WTC11 (cell line): ENCODE results near the gene ZNF750. TPM values are rescaled to one million over a fixed set of nuclear protein-coding genes. Genes with fewer than 3 reads are reported as not detected.

Experiments used
- ATAC-seq: fragments of 200-7000 bp; cut with Tn5 transposase; 2 replicates; pipeline ENCODE4 v1.10.0; 2021; ENCODE audit warnings: mild to moderate bottlenecking, moderate library complexity
- CTCF ChIA-PET: fragments of 300-600 bp; sonication (Branson Sonifier 250); formaldehyde crosslinking; loops from one replicate; lab custom pipeline; 2021; ENCODE audit warnings: antibody characterized with exemption; lab: Charles Lee
- POLR2A ChIA-PET: fragments of 350-600 bp; sonication (Branson Sonifier 250); formaldehyde crosslinking; loops from one replicate; lab custom pipeline; 2021; ENCODE audit warnings: antibody characterized with exemption; lab: Charles Lee
- DNase-seq: peaks from one replicate; pipeline ENCODE4 v3.0.0; 2021; ENCODE audit warnings: low spot score
- H3K27ac Mint-ChIP-seq: 2 replicates; pipeline ENCODE4 v1.8.0; 2021; ENCODE audit warnings: mixed read lengths
- H3K27me3 Mint-ChIP-seq: 2 replicates; pipeline ENCODE4 v1.8.0; 2021; ENCODE audit warnings: low read depth, mild to moderate bottlenecking, moderate library complexity, mixed read lengths
- H3K36me3 Mint-ChIP-seq: 2 replicates; pipeline ENCODE4 v1.8.0; 2021; ENCODE audit warnings: mixed read lengths
- H3K4me1 Mint-ChIP-seq: 2 replicates; pipeline ENCODE4 v1.8.0; 2022; ENCODE audit warnings: mixed read lengths
- H3K4me3 Mint-ChIP-seq: 2 replicates; pipeline ENCODE4 v1.8.0; 2021; ENCODE audit warnings: mild to moderate bottlenecking, moderate library complexity, mixed read lengths
- H3K9me3 Mint-ChIP-seq: 2 replicates; pipeline ENCODE4 v1.8.0; 2021; ENCODE audit warnings: mixed read lengths
- ATF1 ChIP-seq: sonication (generic); formaldehyde crosslinking; IDR thresholded peaks from 2 replicates; pipeline ENCODE4 v1.8.1; 2023; ENCODE audit warnings: mild to moderate bottlenecking, moderate library complexity, missing genetic modification reagents
- EMX1 ChIP-seq: fragments of 250-450 bp; sonication (Bioruptor Pico); IDR thresholded peaks from 2 replicates; pipeline ENCODE4 v1.8.0; 2021; ENCODE audit warnings: mild to moderate bottlenecking
- GRHL2 ChIP-seq: fragments of 250-450 bp; sonication (Bioruptor Pico); IDR thresholded peaks from 2 replicates; pipeline ENCODE4 v1.8.0; 2022; ENCODE audit warnings: mild to moderate bottlenecking, moderate library complexity; ENCODE audit not compliant: insufficient replicate concordance, severe bottlenecking
- JUN ChIP-seq: sonication (generic); formaldehyde crosslinking; IDR thresholded peaks from 2 replicates; pipeline ENCODE4 v1.8.0; 2023; ENCODE audit warnings: mild to moderate bottlenecking, missing genetic modification reagents
- MXD4 ChIP-seq: fragments of 250-450 bp; sonication (Bioruptor Pico); IDR thresholded peaks from 2 replicates; pipeline ENCODE4 v1.8.0; 2021; ENCODE audit warnings: mild to moderate bottlenecking, moderate library complexity, borderline replicate concordance
- MYBL2 ChIP-seq: sonication (generic); formaldehyde crosslinking; IDR thresholded peaks from 2 replicates; pipeline ENCODE4 v1.8.1; 2023; ENCODE audit warnings: mild to moderate bottlenecking, moderate library complexity, missing genetic modification reagents
- NFATC4 ChIP-seq: fragments of 250-450 bp; sonication (Bioruptor Pico); IDR thresholded peaks from 2 replicates; pipeline ENCODE4 v1.9.0; 2021; ENCODE audit warnings: mild to moderate bottlenecking
- NFYB ChIP-seq: sonication (generic); formaldehyde crosslinking; conservative IDR thresholded peaks from 2 replicates; pipeline ENCODE4 v1.8.0; 2022; ENCODE audit warnings: low read depth, missing genetic modification reagents
- PRRX2 ChIP-seq: fragments of 250-450 bp; sonication (Bioruptor Pico); IDR thresholded peaks from 2 replicates; pipeline ENCODE4 v1.8.0; 2021; ENCODE audit warnings: mild to moderate bottlenecking
- RELA ChIP-seq: sonication (generic); formaldehyde crosslinking; IDR thresholded peaks from 2 replicates; pipeline ENCODE4 v1.8.1; 2022; ENCODE audit warnings: missing genetic modification reagents, mild to moderate bottlenecking, borderline replicate concordance
- RORB ChIP-seq: fragments of 250-450 bp; sonication (Bioruptor Pico); IDR thresholded peaks from 2 replicates; pipeline ENCODE4 v1.9.0; 2021; ENCODE audit warnings: mild to moderate bottlenecking
- SMAD3 ChIP-seq: sonication (generic); formaldehyde crosslinking; IDR thresholded peaks from 2 replicates; pipeline ENCODE4 v1.8.0; 2022; ENCODE audit warnings: missing genetic modification reagents, mild to moderate bottlenecking, borderline replicate concordance
- ZNF121 ChIP-seq: sonication (generic); formaldehyde crosslinking; IDR thresholded peaks from 2 replicates; pipeline ENCODE4 v1.8.0; 2023; ENCODE audit warnings: missing genetic modification reagents
- ZNF232 ChIP-seq: sonication (generic); formaldehyde crosslinking; IDR thresholded peaks from 2 replicates; pipeline ENCODE4 v1.8.0; 2022; ENCODE audit warnings: mild to moderate bottlenecking, missing genetic modification reagents
- ZNF263 ChIP-seq: sonication (generic); formaldehyde crosslinking; IDR thresholded peaks from 2 replicates; pipeline ENCODE4 v1.8.1; 2022; ENCODE audit warnings: low read depth, mild to moderate bottlenecking, moderate library complexity, missing genetic modification reagents
- ZNF416 ChIP-seq: fragments of 250-450 bp; sonication (Bioruptor Pico); IDR thresholded peaks from 2 replicates; pipeline ENCODE4 v1.9.0; 2021; ENCODE audit warnings: mild to moderate bottlenecking, inconsistent platforms
- total RNA-seq: library from RNA; stranded (reverse); gene quantifications from 3 replicates; pipeline ENCODE4 v1.2.3, GENCODE V29; 2021
- TF ChIP-seq, protein P1 (sequence below): sonication (generic); formaldehyde crosslinking; IDR thresholded peaks from 2 replicates; pipeline ENCODE4 v1.8.0; 2023; ENCODE audit warnings: mild to moderate bottlenecking, missing genetic modification reagents
- TF ChIP-seq, protein P2 (sequence below): sonication (generic); formaldehyde crosslinking; IDR thresholded peaks from 2 replicates; pipeline ENCODE4 v1.8.0; 2022; ENCODE audit warnings: missing genetic modification reagents
- TF ChIP-seq, protein P3 (sequence below): sonication (generic); formaldehyde crosslinking; IDR thresholded peaks from 2 replicates; pipeline ENCODE4 v1.8.1; 2022; ENCODE audit warnings: mild to moderate bottlenecking, missing genetic modification reagents, moderate library complexity, borderline replicate concordance
- TF ChIP-seq, protein P4 (sequence below): fragments of 250-450 bp; sonication (Bioruptor Pico); IDR thresholded peaks from 2 replicates; pipeline ENCODE4 v1.8.0; 2021; ENCODE audit warnings: mild to moderate bottlenecking
- TF ChIP-seq, protein P5 (sequence below): sonication (generic); formaldehyde crosslinking; IDR thresholded peaks from 2 replicates; pipeline ENCODE4 v1.8.0; 2023; ENCODE audit warnings: missing genetic modification reagents, mild to moderate bottlenecking, borderline replicate concordance

Gene ZNF750
- total RNA-seq, 1 experiment from 2014 or later: 0.04 TPM

DNA sequence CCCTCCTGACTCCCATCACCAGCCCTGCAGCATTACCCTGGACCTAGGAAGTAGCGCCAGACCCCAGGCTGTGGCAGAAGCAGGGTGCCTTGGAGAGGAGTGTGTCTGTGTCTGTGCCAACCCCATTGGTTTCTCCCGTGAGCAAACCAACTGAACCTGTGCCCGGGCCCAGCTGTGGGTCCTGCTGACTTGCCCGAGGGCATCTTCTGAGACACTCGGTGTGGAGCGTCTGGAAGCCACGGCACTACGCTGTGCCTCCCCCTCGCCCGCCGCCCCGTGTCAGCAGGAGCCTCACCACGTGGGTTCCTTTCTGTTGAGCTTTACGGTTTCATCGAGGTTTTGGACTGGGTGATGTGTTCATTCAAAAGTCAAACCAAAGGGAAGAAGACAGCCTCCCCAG, 27.8 kb downstream of the ZNF750 start:
- H3K4me1 Mint-ChIP-seq: no peaks in the 10 kb centered on the region
- ATAC-seq: no peak
- ChIA-PET POLR2A (no interaction called here), CTCF (no interaction called here)
- no peak for TF ChIP-seq ZNF263
- no peak for TF ChIP-seq RORB (CRISPR knock-in tag)
- TF ChIP-seq ATF1 (CRISPR knock-in tag): no peak
- TF ChIP-seq, protein P1, sequence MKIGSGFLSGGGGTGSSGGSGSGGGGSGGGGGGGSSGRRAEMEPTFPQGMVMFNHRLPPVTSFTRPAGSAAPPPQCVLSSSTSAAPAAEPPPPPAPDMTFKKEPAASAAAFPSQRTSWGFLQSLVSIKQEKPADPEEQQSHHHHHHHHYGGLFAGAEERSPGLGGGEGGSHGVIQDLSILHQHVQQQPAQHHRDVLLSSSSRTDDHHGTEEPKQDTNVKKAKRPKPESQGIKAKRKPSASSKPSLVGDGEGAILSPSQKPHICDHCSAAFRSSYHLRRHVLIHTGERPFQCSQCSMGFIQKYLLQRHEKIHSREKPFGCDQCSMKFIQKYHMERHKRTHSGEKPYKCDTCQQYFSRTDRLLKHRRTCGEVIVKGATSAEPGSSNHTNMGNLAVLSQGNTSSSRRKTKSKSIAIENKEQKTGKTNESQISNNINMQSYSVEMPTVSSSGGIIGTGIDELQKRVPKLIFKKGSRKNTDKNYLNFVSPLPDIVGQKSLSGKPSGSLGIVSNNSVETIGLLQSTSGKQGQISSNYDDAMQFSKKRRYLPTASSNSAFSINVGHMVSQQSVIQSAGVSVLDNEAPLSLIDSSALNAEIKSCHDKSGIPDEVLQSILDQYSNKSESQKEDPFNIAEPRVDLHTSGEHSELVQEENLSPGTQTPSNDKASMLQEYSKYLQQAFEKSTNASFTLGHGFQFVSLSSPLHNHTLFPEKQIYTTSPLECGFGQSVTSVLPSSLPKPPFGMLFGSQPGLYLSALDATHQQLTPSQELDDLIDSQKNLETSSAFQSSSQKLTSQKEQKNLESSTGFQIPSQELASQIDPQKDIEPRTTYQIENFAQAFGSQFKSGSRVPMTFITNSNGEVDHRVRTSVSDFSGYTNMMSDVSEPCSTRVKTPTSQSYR: no peak
- TF ChIP-seq, protein P2, sequence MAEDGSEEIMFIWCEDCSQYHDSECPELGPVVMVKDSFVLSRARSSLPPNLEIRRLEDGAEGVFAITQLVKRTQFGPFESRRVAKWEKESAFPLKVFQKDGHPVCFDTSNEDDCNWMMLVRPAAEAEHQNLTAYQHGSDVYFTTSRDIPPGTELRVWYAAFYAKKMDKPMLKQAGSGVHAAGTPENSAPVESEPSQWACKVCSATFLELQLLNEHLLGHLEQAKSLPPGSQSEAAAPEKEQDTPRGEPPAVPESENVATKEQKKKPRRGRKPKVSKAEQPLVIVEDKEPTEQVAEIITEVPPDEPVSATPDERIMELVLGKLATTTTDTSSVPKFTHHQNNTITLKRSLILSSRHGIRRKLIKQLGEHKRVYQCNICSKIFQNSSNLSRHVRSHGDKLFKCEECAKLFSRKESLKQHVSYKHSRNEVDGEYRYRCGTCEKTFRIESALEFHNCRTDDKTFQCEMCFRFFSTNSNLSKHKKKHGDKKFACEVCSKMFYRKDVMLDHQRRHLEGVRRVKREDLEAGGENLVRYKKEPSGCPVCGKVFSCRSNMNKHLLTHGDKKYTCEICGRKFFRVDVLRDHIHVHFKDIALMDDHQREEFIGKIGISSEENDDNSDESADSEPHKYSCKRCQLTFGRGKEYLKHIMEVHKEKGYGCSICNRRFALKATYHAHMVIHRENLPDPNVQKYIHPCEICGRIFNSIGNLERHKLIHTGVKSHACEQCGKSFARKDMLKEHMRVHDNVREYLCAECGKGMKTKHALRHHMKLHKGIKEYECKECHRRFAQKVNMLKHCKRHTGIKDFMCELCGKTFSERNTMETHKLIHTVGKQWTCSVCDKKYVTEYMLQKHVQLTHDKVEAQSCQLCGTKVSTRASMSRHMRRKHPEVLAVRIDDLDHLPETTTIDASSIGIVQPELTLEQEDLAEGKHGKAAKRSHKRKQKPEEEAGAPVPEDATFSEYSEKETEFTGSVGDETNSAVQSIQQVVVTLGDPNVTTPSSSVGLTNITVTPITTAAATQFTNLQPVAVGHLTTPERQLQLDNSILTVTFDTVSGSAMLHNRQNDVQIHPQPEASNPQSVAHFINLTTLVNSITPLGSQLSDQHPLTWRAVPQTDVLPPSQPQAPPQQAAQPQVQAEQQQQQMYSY (CRISPR knock-in tag): no peak
- no peak for TF ChIP-seq ZNF121 (CRISPR knock-in tag)
- TF ChIP-seq, protein P3, sequence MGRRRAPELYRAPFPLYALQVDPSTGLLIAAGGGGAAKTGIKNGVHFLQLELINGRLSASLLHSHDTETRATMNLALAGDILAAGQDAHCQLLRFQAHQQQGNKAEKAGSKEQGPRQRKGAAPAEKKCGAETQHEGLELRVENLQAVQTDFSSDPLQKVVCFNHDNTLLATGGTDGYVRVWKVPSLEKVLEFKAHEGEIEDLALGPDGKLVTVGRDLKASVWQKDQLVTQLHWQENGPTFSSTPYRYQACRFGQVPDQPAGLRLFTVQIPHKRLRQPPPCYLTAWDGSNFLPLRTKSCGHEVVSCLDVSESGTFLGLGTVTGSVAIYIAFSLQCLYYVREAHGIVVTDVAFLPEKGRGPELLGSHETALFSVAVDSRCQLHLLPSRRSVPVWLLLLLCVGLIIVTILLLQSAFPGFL (CRISPR knock-in tag): no peak
- TF ChIP-seq ZNF232: no peak
- H3K4me3 Mint-ChIP-seq: no peak overlapping the region
- peaks cover 68% of the 10 kb centered on the region for H3K36me3 Mint-ChIP-seq
- H3K9me3 Mint-ChIP-seq: no peaks in the 10 kb centered on the region
- H3K27me3 Mint-ChIP-seq: no peaks in the 10 kb centered on the region
- no peak overlapping the region; the same call in 1 of the 2 replicates for H3K27ac Mint-ChIP-seq
- DNase-seq: no peak

DNA sequence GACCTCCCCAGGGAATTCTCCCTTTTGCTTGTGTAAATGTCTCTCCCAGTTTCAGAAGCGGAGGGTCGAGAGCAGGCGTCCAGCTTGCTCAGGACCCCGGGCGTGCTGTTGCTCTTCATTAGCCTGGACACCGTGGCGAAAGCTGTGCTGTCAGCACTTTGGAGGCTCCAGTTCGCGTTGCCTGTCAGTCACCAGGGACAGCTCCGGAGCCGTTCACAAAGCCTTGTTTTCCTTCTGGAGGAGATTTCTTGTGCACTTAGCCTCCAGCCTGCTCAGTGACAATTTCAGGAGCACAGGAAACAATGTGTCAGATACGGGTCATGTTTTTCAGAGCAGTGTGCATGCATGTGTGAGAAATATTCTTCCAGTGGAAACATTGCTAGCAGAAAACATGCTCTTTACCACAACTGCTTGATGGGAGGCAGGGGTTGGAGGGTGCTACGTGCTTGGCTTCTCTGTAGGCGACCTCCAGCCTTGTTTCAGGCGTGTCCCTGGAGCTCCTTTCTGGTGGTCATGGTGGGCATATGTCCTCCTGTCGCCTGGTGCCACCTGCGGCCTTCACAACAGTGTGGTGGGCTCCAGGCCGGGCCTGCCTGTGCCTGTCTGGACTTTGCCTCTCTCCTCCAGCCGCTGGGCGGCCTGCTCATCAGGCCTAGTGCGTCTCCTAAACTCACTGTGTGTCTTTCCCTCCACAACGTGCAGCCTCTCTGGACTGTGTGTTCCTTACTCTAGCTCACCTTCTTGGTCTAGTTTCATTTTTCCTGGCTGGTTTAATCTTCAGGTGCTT, 29.0 kb downstream of the ZNF750 start:
- no peak for ATAC-seq
- ChIA-PET POLR2A (no interaction called here), CTCF (interaction anchor here (0.6 kb wide), 1 partner anchor 29 kb away, joined by 3 read pairs; no protein-coding TSS in a partner anchor)
- H3K4me3 Mint-ChIP-seq: no peak overlapping the region
- no peaks in the 10 kb centered on the region for H3K4me1 Mint-ChIP-seq
- TF ChIP-seq NFYB (CRISPR knock-in tag): no peak
- TF ChIP-seq ZNF232: no peak
- TF ChIP-seq GRHL2 (CRISPR knock-in tag): no peak
- TF ChIP-seq PRRX2 (CRISPR knock-in tag): no peak
- no peak for TF ChIP-seq SMAD3 (CRISPR knock-in tag)
- no peak for TF ChIP-seq ZNF416
- no peak for TF ChIP-seq MXD4 (CRISPR knock-in tag)
- TF ChIP-seq NFATC4 (CRISPR knock-in tag): no peak
- TF ChIP-seq RELA (CRISPR knock-in tag): no peak
- TF ChIP-seq, protein P4, sequence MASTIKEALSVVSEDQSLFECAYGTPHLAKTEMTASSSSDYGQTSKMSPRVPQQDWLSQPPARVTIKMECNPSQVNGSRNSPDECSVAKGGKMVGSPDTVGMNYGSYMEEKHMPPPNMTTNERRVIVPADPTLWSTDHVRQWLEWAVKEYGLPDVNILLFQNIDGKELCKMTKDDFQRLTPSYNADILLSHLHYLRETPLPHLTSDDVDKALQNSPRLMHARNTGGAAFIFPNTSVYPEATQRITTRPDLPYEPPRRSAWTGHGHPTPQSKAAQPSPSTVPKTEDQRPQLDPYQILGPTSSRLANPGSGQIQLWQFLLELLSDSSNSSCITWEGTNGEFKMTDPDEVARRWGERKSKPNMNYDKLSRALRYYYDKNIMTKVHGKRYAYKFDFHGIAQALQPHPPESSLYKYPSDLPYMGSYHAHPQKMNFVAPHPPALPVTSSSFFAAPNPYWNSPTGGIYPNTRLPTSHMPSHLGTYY (CRISPR knock-in tag): no peak
- no peak for TF ChIP-seq JUN (CRISPR knock-in tag)
- TF ChIP-seq ATF1 (CRISPR knock-in tag): no peak
- TF ChIP-seq, protein P5, sequence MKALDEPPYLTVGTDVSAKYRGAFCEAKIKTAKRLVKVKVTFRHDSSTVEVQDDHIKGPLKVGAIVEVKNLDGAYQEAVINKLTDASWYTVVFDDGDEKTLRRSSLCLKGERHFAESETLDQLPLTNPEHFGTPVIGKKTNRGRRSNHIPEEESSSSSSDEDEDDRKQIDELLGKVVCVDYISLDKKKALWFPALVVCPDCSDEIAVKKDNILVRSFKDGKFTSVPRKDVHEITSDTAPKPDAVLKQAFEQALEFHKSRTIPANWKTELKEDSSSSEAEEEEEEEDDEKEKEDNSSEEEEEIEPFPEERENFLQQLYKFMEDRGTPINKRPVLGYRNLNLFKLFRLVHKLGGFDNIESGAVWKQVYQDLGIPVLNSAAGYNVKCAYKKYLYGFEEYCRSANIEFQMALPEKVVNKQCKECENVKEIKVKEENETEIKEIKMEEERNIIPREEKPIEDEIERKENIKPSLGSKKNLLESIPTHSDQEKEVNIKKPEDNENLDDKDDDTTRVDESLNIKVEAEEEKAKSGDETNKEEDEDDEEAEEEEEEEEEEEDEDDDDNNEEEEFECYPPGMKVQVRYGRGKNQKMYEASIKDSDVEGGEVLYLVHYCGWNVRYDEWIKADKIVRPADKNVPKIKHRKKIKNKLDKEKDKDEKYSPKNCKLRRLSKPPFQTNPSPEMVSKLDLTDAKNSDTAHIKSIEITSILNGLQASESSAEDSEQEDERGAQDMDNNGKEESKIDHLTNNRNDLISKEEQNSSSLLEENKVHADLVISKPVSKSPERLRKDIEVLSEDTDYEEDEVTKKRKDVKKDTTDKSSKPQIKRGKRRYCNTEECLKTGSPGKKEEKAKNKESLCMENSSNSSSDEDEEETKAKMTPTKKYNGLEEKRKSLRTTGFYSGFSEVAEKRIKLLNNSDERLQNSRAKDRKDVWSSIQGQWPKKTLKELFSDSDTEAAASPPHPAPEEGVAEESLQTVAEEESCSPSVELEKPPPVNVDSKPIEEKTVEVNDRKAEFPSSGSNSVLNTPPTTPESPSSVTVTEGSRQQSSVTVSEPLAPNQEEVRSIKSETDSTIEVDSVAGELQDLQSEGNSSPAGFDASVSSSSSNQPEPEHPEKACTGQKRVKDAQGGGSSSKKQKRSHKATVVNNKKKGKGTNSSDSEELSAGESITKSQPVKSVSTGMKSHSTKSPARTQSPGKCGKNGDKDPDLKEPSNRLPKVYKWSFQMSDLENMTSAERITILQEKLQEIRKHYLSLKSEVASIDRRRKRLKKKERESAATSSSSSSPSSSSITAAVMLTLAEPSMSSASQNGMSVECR (CRISPR knock-in tag): no peak
- no peak for TF ChIP-seq EMX1 (CRISPR knock-in tag)
- TF ChIP-seq MYBL2: no peak
- H3K27ac Mint-ChIP-seq: peak overlapping the region; percentile 33; the same call in 1 of the 2 replicates
- no peaks in the 10 kb centered on the region for H3K27me3 Mint-ChIP-seq
- H3K9me3 Mint-ChIP-seq: no peaks in the 10 kb centered on the region
- DNase-seq: no peak
- H3K36me3 Mint-ChIP-seq: peaks cover 66% of the 10 kb centered on the region
